K562 (cell line): Measurements from ENCODE around the gene JADE2. TPM values are rescaled to one million over a fixed set of nuclear protein-coding genes. Genes with fewer than 3 reads are reported as not detected.

Experiments used
- GTF2A2 ChIP-seq: IDR thresholded peaks from 2 replicates; pipeline ENCODE4 v1.6.1; 2016; ENCODE audit warnings: mild to moderate bottlenecking, missing genetic modification characterization, missing compliant biosample characterization
- IRF2 ChIP-seq: sonication (generic); formaldehyde crosslinking; IDR thresholded peaks from 2 replicates; pipeline ENCODE4 v1.8.1; 2022; ENCODE audit warnings: mild to moderate bottlenecking, missing genetic modification reagents
- MAZ ChIP-seq, 2 experiments: fragments of 450-650 bp in 1 of 2; sonication (generic) in 1 of 2; formaldehyde crosslinking; IDR thresholded peaks in 1 of 2; conservative IDR thresholded peaks in 1 of 2; 2 replicates each; pipeline versions ENCODE4 v1.4.0 to v1.5.0; 2020; ENCODE audit warnings: mild to moderate bottlenecking in 1 of 2, missing genetic modification reagents in 1 of 2
- RBM25 ChIP-seq: fragments of 200-400 bp; formaldehyde crosslinking; IDR thresholded peaks from 2 replicates; pipeline ENCODE4 v1.6.1; 2018; ENCODE audit warnings: low read length, low read depth, moderate library complexity; ENCODE audit not compliant: severe bottlenecking
- RFX7 ChIP-seq: fragments of 250-450 bp; sonication (Bioruptor Pico); IDR thresholded peaks from 2 replicates; pipeline ENCODE4 v1.5.1; 2021; ENCODE audit warnings: mild to moderate bottlenecking
- ZNF146 ChIP-seq: IDR thresholded peaks from one replicate; pipeline ENCODE4 v1.6.1; 2018; ENCODE audit warnings: missing compliant biosample characterization; ENCODE audit not compliant: unreplicated experiment
- ZNF583 ChIP-seq: fragments of 250-450 bp; sonication (Bioruptor Pico); IDR thresholded peaks from 2 replicates; pipeline ENCODE4 v1.4.0; 2020
- ZNF778 ChIP-seq: fragments of 450-650 bp; formaldehyde crosslinking; IDR thresholded peaks from 2 replicates; pipeline ENCODE4 v1.4.0; 2020; ENCODE audit warnings: mild to moderate bottlenecking, moderate library complexity
- polyA plus RNA-seq, 8 experiments: library from polyadenylated mRNA; depleted of rRNA in 4 of 8; stranded (reverse) in 5 of 8; unstranded in 3 of 8; fragments of >200 nt; fragmentation: Nextera tagmentation in 2 of 8; fragmentation: Illumina TruSeq in 1 of 8; extraction: Ambion mirVana in 2 of 8; extraction: Trizol in 1 of 8; gene quantifications; 2 replicates each; pipeline versions ENCODE4 v1.2.1 to v1.2.3, GENCODE V29; 2011 to 2014; ENCODE audit warnings: inconsistent platforms in 1 of 8, missing spikeins in 1 of 8
- total RNA-seq, 7 experiments: library from RNA; depleted of rRNA in 6 of 7; stranded (reverse); fragments of >200 nt in 6 of 7; fragmentation: Illumina TruSeq in 2 of 7; extraction: Trizol in 2 of 7; gene quantifications; 2 replicates each; pipeline versions ENCODE4 v1.2.1 to v1.2.3, GENCODE V29; 2011 to 2021; ENCODE audit warnings: low replicate concordance in 1 of 7
- TF ChIP-seq, protein P1 (sequence below): fragments of 250-450 bp; sonication (Bioruptor Pico); IDR thresholded peaks from 2 replicates; pipeline ENCODE4 v1.5.0; 2020; ENCODE audit warnings: mild to moderate bottlenecking, borderline replicate concordance
- TF ChIP-seq, protein P2 (sequence below): fragments of 250-450 bp; sonication (Bioruptor Pico); IDR thresholded peaks from 2 replicates; pipeline ENCODE4 v1.4.0; 2020

Gene JADE2
- total and polyA plus RNA-seq, 9 of the 15 experiments (the other 6 are each of a cell fraction or from before 2014, with no cell fraction given) = 0.50 to 23.3 (median 9.1) TPM

DNA sequence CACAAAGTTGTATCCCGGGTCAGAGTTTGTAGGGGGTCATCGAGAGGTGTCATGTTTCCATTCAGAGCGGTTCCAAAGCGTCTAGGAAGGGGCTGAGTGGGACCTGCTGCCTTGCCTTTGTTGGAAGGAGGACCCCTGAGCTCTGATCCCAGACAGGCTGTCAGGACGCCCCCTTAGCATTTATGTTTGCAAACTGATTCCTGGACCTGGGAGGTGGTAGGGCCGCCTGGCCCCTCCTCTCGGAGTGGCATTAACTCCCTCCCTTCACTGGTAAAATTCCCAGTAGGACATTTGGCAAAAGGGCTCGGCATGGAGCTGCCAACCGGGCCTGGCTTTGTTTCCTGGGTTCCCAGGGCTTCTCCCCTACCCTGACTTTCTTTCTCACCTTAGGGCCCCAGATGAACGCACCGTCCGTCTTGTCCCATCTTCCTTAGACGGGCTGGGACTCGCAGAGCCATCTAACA lies 2.5 kb downstream of the JADE2 start (continued):
- TF ChIP-seq, protein P1, sequence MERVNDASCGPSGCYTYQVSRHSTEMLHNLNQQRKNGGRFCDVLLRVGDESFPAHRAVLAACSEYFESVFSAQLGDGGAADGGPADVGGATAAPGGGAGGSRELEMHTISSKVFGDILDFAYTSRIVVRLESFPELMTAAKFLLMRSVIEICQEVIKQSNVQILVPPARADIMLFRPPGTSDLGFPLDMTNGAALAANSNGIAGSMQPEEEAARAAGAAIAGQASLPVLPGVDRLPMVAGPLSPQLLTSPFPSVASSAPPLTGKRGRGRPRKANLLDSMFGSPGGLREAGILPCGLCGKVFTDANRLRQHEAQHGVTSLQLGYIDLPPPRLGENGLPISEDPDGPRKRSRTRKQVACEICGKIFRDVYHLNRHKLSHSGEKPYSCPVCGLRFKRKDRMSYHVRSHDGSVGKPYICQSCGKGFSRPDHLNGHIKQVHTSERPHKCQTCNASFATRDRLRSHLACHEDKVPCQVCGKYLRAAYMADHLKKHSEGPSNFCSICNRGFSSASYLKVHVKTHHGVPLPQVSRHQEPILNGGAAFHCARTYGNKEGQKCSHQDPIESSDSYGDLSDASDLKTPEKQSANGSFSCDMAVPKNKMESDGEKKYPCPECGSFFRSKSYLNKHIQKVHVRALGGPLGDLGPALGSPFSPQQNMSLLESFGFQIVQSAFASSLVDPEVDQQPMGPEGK (CRISPR knock-in tag) = no peak
- TF ChIP-seq RFX7 (CRISPR knock-in tag) = no peak
- TF ChIP-seq, protein P2, sequence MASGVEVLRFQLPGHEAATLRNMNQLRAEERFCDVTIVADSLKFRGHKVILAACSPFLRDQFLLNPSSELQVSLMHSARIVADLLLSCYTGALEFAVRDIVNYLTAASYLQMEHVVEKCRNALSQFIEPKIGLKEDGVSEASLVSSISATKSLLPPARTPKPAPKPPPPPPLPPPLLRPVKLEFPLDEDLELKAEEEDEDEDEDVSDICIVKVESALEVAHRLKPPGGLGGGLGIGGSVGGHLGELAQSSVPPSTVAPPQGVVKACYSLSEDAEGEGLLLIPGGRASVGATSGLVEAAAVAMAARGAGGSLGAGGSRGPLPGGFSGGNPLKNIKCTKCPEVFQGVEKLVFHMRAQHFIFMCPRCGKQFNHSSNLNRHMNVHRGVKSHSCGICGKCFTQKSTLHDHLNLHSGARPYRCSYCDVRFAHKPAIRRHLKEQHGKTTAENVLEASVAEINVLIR (CRISPR knock-in tag) = no peak
- no peak for TF ChIP-seq GTF2A2 (tag)
- no peak for TF ChIP-seq ZNF778 (CRISPR knock-in tag)
- no peak for TF ChIP-seq ZNF583 (CRISPR knock-in tag)
- TF ChIP-seq MAZ (CRISPR knock-in tag; conservative IDR thresholded peaks at IDR 0.05 in 1 of 2, IDR thresholded peaks at IDR 0.05 in 1 of 2) = no peak
- no peak for TF ChIP-seq ZNF146
- no peak for TF ChIP-seq IRF2 (CRISPR knock-in tag)
- TF ChIP-seq RBM25 = no peak
